VCaP (cell line): ENCODE results near the gene ALKBH7.
A peak's percentile ranks its signal among the peaks of the same experiment; 100 is the strongest.

Source experiments
- H3K27ac ChIP-seq: fragments of 450-650 bp; 2 replicates; pipeline ENCODE4 v1.5.1; 2017
- CTCF ChIP-seq: fragments of 450-650 bp; conservative IDR thresholded peaks from 2 replicates; pipeline ENCODE4 v1.5.1; 2017; ENCODE audit warnings: mild to moderate bottlenecking, moderate library complexity

Gene ALKBH7

GRCh38 chr19:6416658-6417405 lies 44.2 kb downstream of the ALKBH7 start:
- H3K27ac ChIP-seq: no peak overlapping the region
- TF ChIP-seq CTCF: no peak

GRCh38 chr19:6417713-6418561 lies 45.3 kb downstream of the ALKBH7 start:
- peak; percentile 49 for TF ChIP-seq CTCF
- H3K27ac ChIP-seq: no peak overlapping the region

GRCh38 chr19:6418562-6418932 lies 46.0 kb downstream of the ALKBH7 start:
- TF ChIP-seq CTCF: no peak
- H3K27ac ChIP-seq: no peak overlapping the region

GRCh38 chr19:6421075-6422014 lies 48.8 kb downstream of the ALKBH7 start:
- no peak for TF ChIP-seq CTCF
- H3K27ac ChIP-seq: no peak overlapping the region

GRCh38 chr19:6423499-6424194 lies 51.1 kb downstream of the ALKBH7 start:
- no peak for TF ChIP-seq CTCF

GRCh38 chr19:6424195-6424938 lies 51.8 kb downstream of the ALKBH7 start, which contains the start of gene KHSRP:
Gene KHSRP, minus strand, starts transcription at chr19:6424811. Its CDS starts 110 bp downstream, at chr19:6424701.
- H3K27ac ChIP-seq: peak within 1 kb of the TSS; percentile 74

More at GRCh38 chr19:6423499-6424194, 51.1 kb downstream of the ALKBH7 start:
- peak overlapping the region; percentile 74 for H3K27ac ChIP-seq

More at GRCh38 chr19:6424195-6424938, 51.8 kb downstream of the ALKBH7 start, which contains the start of gene KHSRP:
- no peak for TF ChIP-seq CTCF
